HCT116 (cell line): ENCODE data around the gene IMMT. TPM values are rescaled to one million over a fixed set of nuclear protein-coding genes. Genes with fewer than 3 reads are reported as not detected.

Experiments used
- ATAC-seq: fragments of 200-7000 bp; cut with Tn5 transposase; 2 replicates; pipeline ENCODE4 v1.9.1; 2020; ENCODE audit warnings: mild to moderate bottlenecking, moderate library complexity
- BruUV-seq: library from RNA; stranded (reverse); fragments of 400-500 nt; replicated peaks from 2 replicates; lab custom pipeline; 2021; lab: Mats Ljungman, UMichigan
- CTCF ChIA-PET: fragments of 300-600 bp; sonication (Branson Sonifier 250); formaldehyde crosslinking; loops from one replicate; lab custom pipeline; 2021; ENCODE audit warnings: antibody characterized with exemption; lab: Charles Lee
- POLR2A ChIA-PET: fragments of 300-600, 350-600 bp; sonication (Branson Sonifier 250); formaldehyde crosslinking; loops from one replicate; lab custom pipeline; 2021; ENCODE audit warnings: antibody characterized with exemption; lab: Charles Lee
- RAD21 ChIA-PET, 2 experiments: fragments of 300-600 bp; sonication (Branson Sonifier 250); formaldehyde crosslinking; loops; one replicate each; lab custom pipeline; 2023; ENCODE audit warnings: low total read pairs in 2 of 2; ENCODE audit not compliant: uncharacterized antibody in 2 of 2, unreplicated experiment in 2 of 2, low non-redundant PET in 1 of 2; lab: Charles Lee
- DNase-seq: peaks from one replicate; pipeline ENCODE4 v3.0.0-alpha.2; 2010; ENCODE audit warnings: low read depth, low spot score
- H2AFZ ChIP-seq: fragments of 200-600 bp; shearing (Covaris generic), sonication (generic); 2 replicates; pipeline ENCODE4 v1.6.1; 2017; ENCODE audit warnings: low read depth, mixed run types, mixed read lengths, antibody characterized with exemption, low read length; ENCODE audit not compliant: poor library complexity, severe bottlenecking
- H3K27ac ChIP-seq: 2 replicates; pipeline ENCODE4 v1.5.1; 2012; ENCODE audit warnings: low read depth, low read length
- H3K27me3 ChIP-seq: fragments of 200-600 bp; sonication (generic); 2 replicates; pipeline ENCODE4 v1.6.1; 2016; ENCODE audit warnings: mixed run types, low read length, mixed read lengths; ENCODE audit not compliant: insufficient read depth
- H3K36me3 ChIP-seq, 2 experiments: fragments of 200-500 bp in 1 of 2; fragments of 200-600 bp in 1 of 2; sonication (Bioruptor generic) in 1 of 2; sonication (generic) in 1 of 2; 2 replicates each; pipeline versions ENCODE4 v1.5.1 to v1.6.1; 2014 to 2016; ENCODE audit warnings: low read length in 2 of 2, inconsistent platforms in 1 of 2, mixed read lengths in 1 of 2, mixed run types in 1 of 2; ENCODE audit not compliant: insufficient read depth in 2 of 2, control insufficient read depth in 1 of 2
- H3K4me1 ChIP-seq, 2 experiments: fragments of 200-600 bp in 1 of 2; sonication (generic) in 1 of 2; 2 replicates each; pipeline versions ENCODE4 v1.5.1 to v1.6.1; 2012 to 2017; ENCODE audit warnings: low read length in 2 of 2, inconsistent platforms in 1 of 2, mild to moderate bottlenecking in 1 of 2, mixed read lengths in 1 of 2, mixed run types in 1 of 2, moderate library complexity in 1 of 2; ENCODE audit not compliant: insufficient read depth in 2 of 2, control insufficient read depth in 1 of 2
- H3K4me2 ChIP-seq: fragments of 200-600 bp; sonication (generic); 2 replicates; pipeline ENCODE4 v1.6.1; 2017; ENCODE audit warnings: mixed run types, low read length, mixed read lengths
- H3K4me3 ChIP-seq, 2 experiments: fragments of 200-600 bp in 1 of 2; sonication (generic) in 1 of 2; replicated peaks in 1 of 2; 2 replicates each; pipeline ENCODE4 v1.5.1; 2011 to 2016; ENCODE audit warnings: low read length in 2 of 2, control low read depth in 1 of 2, low read depth in 1 of 2, mild to moderate bottlenecking in 1 of 2, mixed read lengths in 1 of 2, mixed run types in 1 of 2
- H3K79me2 ChIP-seq: fragments of 200-600 bp; sonication (generic); 2 replicates; pipeline ENCODE4 v1.6.1; 2017; ENCODE audit warnings: mild to moderate bottlenecking, mixed run types, low read length, moderate library complexity, mixed read lengths; ENCODE audit not compliant: insufficient read depth
- H3K9ac ChIP-seq: fragments of 200-600 bp; sonication (generic); 2 replicates; pipeline ENCODE4 v1.6.1; 2016; ENCODE audit warnings: low read length, mixed read lengths
- H3K9me2 ChIP-seq: fragments of 200-600 bp; sonication (generic), shearing (Covaris generic); 2 replicates; pipeline ENCODE4 v1.6.1; 2017; ENCODE audit warnings: mixed run types, mild to moderate bottlenecking, moderate library complexity; ENCODE audit not compliant: insufficient read depth
- H3K9me3 ChIP-seq, 2 experiments: fragments of 200-500 bp in 1 of 2; fragments of 200-600 bp in 1 of 2; sonication (Bioruptor generic) in 1 of 2; sonication (generic) in 1 of 2; 2 replicates each; pipeline ENCODE4 v1.6.1; 2014 to 2017; ENCODE audit warnings: low read length in 2 of 2, mixed read lengths in 2 of 2, inconsistent platforms in 1 of 2, low read depth in 1 of 2, mild to moderate bottlenecking in 1 of 2, mixed run types in 1 of 2, moderate library complexity in 1 of 2; ENCODE audit not compliant: control insufficient read depth in 1 of 2, insufficient read depth in 1 of 2
- H4K20me1 ChIP-seq: fragments of 200-600 bp; sonication (generic), shearing (Covaris generic); 2 replicates; pipeline ENCODE4 v1.6.1; 2017; ENCODE audit warnings: mixed run types, mild to moderate bottlenecking, moderate library complexity; ENCODE audit not compliant: insufficient read depth
- CEBPB ChIP-seq: IDR thresholded peaks from 2 replicates; pipeline ENCODE4 v1.6.1; 2012; ENCODE audit warnings: low read depth
- POLR2AphosphoS5 ChIP-seq: IDR thresholded peaks from 2 replicates; pipeline ENCODE4 v1.6.1; 2011; ENCODE audit warnings: mild to moderate bottlenecking, low read depth, low read length, moderate library complexity
- RAD21 ChIP-seq: IDR thresholded peaks from 2 replicates; pipeline ENCODE4 v1.6.1; 2012; ENCODE audit warnings: low read depth, mild to moderate bottlenecking
- SIN3A ChIP-seq: IDR thresholded peaks from 2 replicates; pipeline ENCODE4 v1.6.1; 2012; ENCODE audit warnings: low read depth
- SP1 ChIP-seq: IDR thresholded peaks from 2 replicates; pipeline ENCODE4 v1.6.1; 2012; ENCODE audit warnings: low read depth
- ZBTB33 ChIP-seq: IDR thresholded peaks from 2 replicates; pipeline ENCODE4 v1.6.1; 2011; ENCODE audit warnings: mild to moderate bottlenecking, low read length, moderate library complexity; ENCODE audit not compliant: insufficient replicate concordance; ENCODE audit errors: extremely low read depth
- intact Hi-C: fragments of 100-400 bp; cut with micrococcal nuclease; formaldehyde crosslinking; loops from 2 replicates; pipeline ENCODE4 v1.10.0; 2022
- total RNA-seq: library from RNA; stranded (reverse); gene quantifications from one replicate; pipeline ENCODE4 v1.2.1, GENCODE V29; 2021; ENCODE audit not compliant: unreplicated experiment

The IMMT gene
- total RNA-seq, 1 experiment from 2014 or later, result 125 TPM

GRCh38 chr2:86174445-86174844 is 20.8 kb downstream of the IMMT start:
- TF ChIP-seq ZBTB33, result no peak
- no peak for TF ChIP-seq SP1
- no peak for TF ChIP-seq SIN3A
- no peak for TF ChIP-seq RAD21
- no peak for TF ChIP-seq POLR2AphosphoS5

GRCh38 chr2:86172610-86173009 is 22.7 kb downstream of the IMMT start:
- no peak for DNase-seq
- Histone ChIP-seq H3K9me3 (no peaks in the 10 kb centered on the region), H3K4me2 (no peak overlapping the region), H3K27ac (no peak overlapping the region), H3K9ac (no peak overlapping the region), H3K9me2 (no peaks in the 10 kb centered on the region), H3K4me1 (peaks cover 0 to 3% of the 10 kb centered on the region in 2 experiments; a peak in 1 of 4 replicates), H3K36me3 (peaks cover 36 to 37% of the 10 kb centered on the region in 2 experiments; a peak in 3 of 4 replicates), H3K79me2 (peaks cover 59% of the 10 kb centered on the region), H3K4me3 (no peak overlapping the region), H4K20me1 (peaks cover 8% of the 10 kb centered on the region; the same call in 1 of the 2 replicates), H3K27me3 (no peaks in the 10 kb centered on the region), H2AFZ (no peak overlapping the region)
- ChIA-PET POLR2A (no interaction called here), RAD21 (no interaction called here), CTCF (no interaction called here)
- intact Hi-C loops, result no loop called here
- no TSS peak for BruUV-seq
- TF ChIP-seq SP1 (no peak), CEBPB (no peak)
- no peak for ATAC-seq

More at GRCh38 chr2:86174445-86174844, 20.8 kb downstream of the IMMT start:
- DNase-seq (no peak), ATAC-seq (no peak)
- no peak overlapping the region for H3K4me3 ChIP-seq
- no peaks in the 10 kb centered on the region for H3K9me2 ChIP-seq
- H3K36me3 ChIP-seq, result peaks cover 30 to 40% of the 10 kb centered on the region in 2 experiments; a peak in 3 of 4 replicates
- H3K4me2 ChIP-seq, result no peak overlapping the region
- ChIA-PET CTCF (no interaction called here), POLR2A (no interaction called here), RAD21 (no interaction called here)
- H2AFZ ChIP-seq, result no peak overlapping the region
- peaks cover 8% of the 10 kb centered on the region; the same call in 1 of the 2 replicates for H4K20me1 ChIP-seq
- no peak overlapping the region for H3K27ac ChIP-seq
- H3K79me2 ChIP-seq, result peaks cover 56% of the 10 kb centered on the region
- BruUV-seq, result no TSS peak
- no peaks in the 10 kb centered on the region for H3K9me3 ChIP-seq
- no peaks in the 10 kb centered on the region for H3K27me3 ChIP-seq
- H3K9ac ChIP-seq, result no peak overlapping the region
- intact Hi-C loops, result no loop called here
- peaks cover 0 to 3% of the 10 kb centered on the region in 2 experiments; a peak in 1 of 4 replicates for H3K4me1 ChIP-seq
